Adrenal gland (tissue), 5 donors: Measurements from ENCODE around the gene PAX7.

Experiments
- POLR2A ChIP-seq, 2 donors: fragments of 450-650 bp; IDR thresholded peaks; one replicate each; pipeline ENCODE4 v1.6.1; 2017; ENCODE audit warnings: antibody characterized with exemption in 2 of 2, mild to moderate bottlenecking in 2 of 2, moderate library complexity in 1 of 2
- TF ChIP-seq, protein P1 (sequence below), 6 experiments: fragments of 450-650 bp in 4 of 6; fragments of 200-600 bp in 2 of 6; sonication (generic) in 1 of 6; IDR thresholded peaks; 1 replicate in 5 of 6; 2 replicates in 1 of 6; pipeline versions ENCODE4 v1.5.1 to v1.8.0; 2016 to 2021; ENCODE audit warnings: antibody characterized with exemption in 6 of 6, mild to moderate bottlenecking in 2 of 6, moderate library complexity in 1 of 6
- donor health status: DM: no; HTN: no; CAD: no.

DNA sequence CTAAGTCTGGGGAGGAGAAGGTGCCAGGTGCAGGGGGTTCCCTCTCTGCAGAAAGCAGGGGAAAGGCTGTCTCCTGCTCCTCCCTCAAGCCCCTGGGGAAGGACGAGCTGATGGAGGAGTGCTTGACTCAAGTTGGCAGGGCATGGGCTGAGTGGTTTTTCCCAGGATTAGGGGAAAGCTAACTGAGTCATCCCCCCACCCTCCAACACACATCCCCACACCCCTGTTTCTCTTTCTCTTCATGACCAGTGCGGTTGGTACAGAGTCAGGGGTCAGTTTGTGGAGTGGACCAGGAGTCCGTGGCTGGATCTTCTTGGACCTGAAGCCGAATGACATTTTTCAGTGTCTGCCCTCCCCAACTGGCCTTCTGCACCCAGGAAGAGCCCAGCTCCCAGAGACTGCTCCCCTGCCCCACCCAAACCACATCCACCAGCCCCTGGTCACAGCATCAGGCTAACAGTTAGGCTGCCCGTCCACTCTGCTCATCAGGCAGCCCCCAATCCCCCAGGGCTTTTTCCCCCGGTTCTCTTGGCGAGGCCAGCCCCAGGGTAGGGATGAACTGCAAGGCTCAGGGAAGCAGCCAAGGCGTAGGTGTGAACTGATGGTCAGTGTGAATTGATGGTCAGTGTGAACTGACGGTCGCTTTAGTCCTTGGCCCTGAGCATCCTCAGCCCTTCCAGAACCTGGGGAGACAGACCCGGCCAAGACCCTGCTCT lies 81.0 kb downstream of the PAX7 start:
- TF ChIP-seq, protein P1, sequence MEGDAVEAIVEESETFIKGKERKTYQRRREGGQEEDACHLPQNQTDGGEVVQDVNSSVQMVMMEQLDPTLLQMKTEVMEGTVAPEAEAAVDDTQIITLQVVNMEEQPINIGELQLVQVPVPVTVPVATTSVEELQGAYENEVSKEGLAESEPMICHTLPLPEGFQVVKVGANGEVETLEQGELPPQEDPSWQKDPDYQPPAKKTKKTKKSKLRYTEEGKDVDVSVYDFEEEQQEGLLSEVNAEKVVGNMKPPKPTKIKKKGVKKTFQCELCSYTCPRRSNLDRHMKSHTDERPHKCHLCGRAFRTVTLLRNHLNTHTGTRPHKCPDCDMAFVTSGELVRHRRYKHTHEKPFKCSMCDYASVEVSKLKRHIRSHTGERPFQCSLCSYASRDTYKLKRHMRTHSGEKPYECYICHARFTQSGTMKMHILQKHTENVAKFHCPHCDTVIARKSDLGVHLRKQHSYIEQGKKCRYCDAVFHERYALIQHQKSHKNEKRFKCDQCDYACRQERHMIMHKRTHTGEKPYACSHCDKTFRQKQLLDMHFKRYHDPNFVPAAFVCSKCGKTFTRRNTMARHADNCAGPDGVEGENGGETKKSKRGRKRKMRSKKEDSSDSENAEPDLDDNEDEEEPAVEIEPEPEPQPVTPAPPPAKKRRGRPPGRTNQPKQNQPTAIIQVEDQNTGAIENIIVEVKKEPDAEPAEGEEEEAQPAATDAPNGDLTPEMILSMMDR (IDR thresholded peaks at IDR 0.05) = no peak
- no peak for TF ChIP-seq POLR2A (IDR thresholded peaks at IDR 0.05)
